DMS79 treated with DMSO at 0.1 percent for 48 hours (cell line): ENCODE data around the gene CCNT1.
A peak's percentile ranks its signal among the peaks of the same experiment; 100 is the strongest.
"Not testable (repeated sequence)": the region's sequence is repeated elsewhere in the genome, so short reads cannot be mapped to it uniquely, and the experiment has no call there.

Source experiments
- DNase-seq: peaks from one replicate; lab custom pipeline; 2025; lab: John Stamatoyannopoulos, UW

CCNT1 gene

GRCh38 chr12:48716493-48717251 lies at the start of gene CCNT1:
CCNT1 (minus strand) TSS chr12:48716707; CDS start chr12:48716675, 32 bp downstream.
- peak; percentile 99 for DNase-seq

GRCh38 chr12:48765753-48766162 lies 49.3 kb upstream of the CCNT1 start:
- no peak for DNase-seq

- DNase-seq = no peak
These were observed 48.0 kb upstream of the CCNT1 start for GRCh38 chr12:48764521-48764920.

GRCh38 chr12:48758737-48759136 lies 42.2 kb upstream of the CCNT1 start:
- no peak for DNase-seq

GRCh38 chr12:48758186-48758585 lies 41.7 kb upstream of the CCNT1 start:
- no peak for DNase-seq

GRCh38 chr12:48750769-48751356 lies 34.4 kb upstream of the CCNT1 start:
- DNase-seq = no peak

GRCh38 chr12:48750215-48750614 lies 33.7 kb upstream of the CCNT1 start:
- no peak for DNase-seq

- peak; percentile 55 for DNase-seq
These were observed 27.9 kb upstream of the CCNT1 start for GRCh38 chr12:48744251-48745008.

GRCh38 chr12:48739618-48740269 lies 23.2 kb upstream of the CCNT1 start:
- no peak for DNase-seq

- DNase-seq = no peak
These were observed 19.9 kb upstream of the CCNT1 start for GRCh38 chr12:48736456-48736855.

GRCh38 chr12:48728807-48729206 lies 12.3 kb upstream of the CCNT1 start:
- no peak for DNase-seq

- not testable (repeated sequence) for DNase-seq
These were observed 4.2 kb upstream of the CCNT1 start for GRCh38 chr12:48720737-48721136.

GRCh38 chr12:48720171-48720570 lies 3.7 kb upstream of the CCNT1 start:
- DNase-seq = not testable (repeated sequence)

- not testable (repeated sequence) for DNase-seq
These were observed 2.5 kb upstream of the CCNT1 start for GRCh38 chr12:48719002-48719401.

GRCh38 chr12:48717252-48717695 lies 767 bp upstream of the CCNT1 start:
- no peak for DNase-seq

GRCh38 chr12:48716168-48716492 lies 377 bp downstream of the CCNT1 start:
- DNase-seq = no peak

GRCh38 chr12:48712209-48712608 lies 4.3 kb downstream of the CCNT1 start:
- no peak for DNase-seq

GRCh38 chr12:48698822-48699221 lies 17.7 kb downstream of the CCNT1 start:
- not testable (repeated sequence) for DNase-seq

- no peak for DNase-seq
These were observed 19.9 kb downstream of the CCNT1 start for GRCh38 chr12:48696626-48697025.

GRCh38 chr12:48695859-48696258 lies 20.6 kb downstream of the CCNT1 start:
- no peak for DNase-seq

- DNase-seq = no peak
These were observed 22.5 kb downstream of the CCNT1 start for GRCh38 chr12:48694038-48694437.

GRCh38 chr12:48693572-48693971 lies 22.9 kb downstream of the CCNT1 start:
- no peak for DNase-seq
